Ishikawa (cell line): Measurements from ENCODE around the gene GAL3ST2.

Source experiments
- CEBPB ChIP-seq: IDR thresholded peaks from 2 replicates; pipeline ENCODE4 v1.6.1; 2012
- CREB1 ChIP-seq: IDR thresholded peaks from 2 replicates; pipeline ENCODE4 v1.6.1; 2012; ENCODE audit warnings: low read depth
- EP300 ChIP-seq: IDR thresholded peaks from 2 replicates; pipeline ENCODE4 v1.6.1; 2012; ENCODE audit warnings: borderline replicate concordance
- FOXM1 ChIP-seq: IDR thresholded peaks from 2 replicates; pipeline ENCODE4 v1.6.1; 2012; ENCODE audit warnings: low read depth, borderline replicate concordance
- MAX ChIP-seq: IDR thresholded peaks from 2 replicates; pipeline ENCODE4 v1.6.1; 2012
- RAD21 ChIP-seq: IDR thresholded peaks from 2 replicates; pipeline ENCODE4 v1.6.1; 2012; ENCODE audit warnings: low read depth
- REST ChIP-seq: IDR thresholded peaks from 2 replicates; pipeline ENCODE4 v1.6.1; 2012; ENCODE audit warnings: low read depth, mild to moderate bottlenecking
- TAF1 ChIP-seq: IDR thresholded peaks from 2 replicates; pipeline ENCODE4 v1.6.1; 2012; ENCODE audit warnings: low read depth, mild to moderate bottlenecking
- TCF12 ChIP-seq: IDR thresholded peaks from 2 replicates; pipeline ENCODE4 v1.6.1; 2012; ENCODE audit warnings: low read depth
- TEAD4 ChIP-seq: IDR thresholded peaks from 2 replicates; pipeline ENCODE4 v1.6.1; 2012
- YY1 ChIP-seq: IDR thresholded peaks from 2 replicates; pipeline ENCODE4 v1.6.1; 2012; ENCODE audit warnings: low read depth
- TF ChIP-seq, protein P1 (sequence below): IDR thresholded peaks from 2 replicates; pipeline ENCODE4 v1.6.1; 2012

GRCh38 chr2:241771286-241772062 is 5.1 kb upstream of the GAL3ST2 start:
- no peak for TF ChIP-seq MAX
- TF ChIP-seq FOXM1 = no peak
- no peak for TF ChIP-seq EP300
- no peak for TF ChIP-seq CREB1
- TF ChIP-seq REST = no peak
- TF ChIP-seq CEBPB = peak; percentile 87
- no peak for TF ChIP-seq TEAD4
- no peak for TF ChIP-seq RAD21
- no peak for TF ChIP-seq YY1
- TF ChIP-seq, protein P1, sequence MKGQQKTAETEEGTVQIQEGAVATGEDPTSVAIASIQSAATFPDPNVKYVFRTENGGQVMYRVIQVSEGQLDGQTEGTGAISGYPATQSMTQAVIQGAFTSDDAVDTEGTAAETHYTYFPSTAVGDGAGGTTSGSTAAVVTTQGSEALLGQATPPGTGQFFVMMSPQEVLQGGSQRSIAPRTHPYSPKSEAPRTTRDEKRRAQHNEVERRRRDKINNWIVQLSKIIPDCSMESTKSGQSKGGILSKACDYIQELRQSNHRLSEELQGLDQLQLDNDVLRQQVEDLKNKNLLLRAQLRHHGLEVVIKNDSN = no peak
- no peak for TF ChIP-seq TCF12
- TF ChIP-seq TAF1 = no peak
